Endothelial cell of umbilical vein (primary cell): Measurements from ENCODE around the gene ABCF1. TPM values are rescaled to one million over a fixed set of nuclear protein-coding genes. Genes with fewer than 3 reads are reported as not detected.

Experiments
- BruUV-seq: library from RNA; stranded (reverse); fragments of 400-500 nt; replicated peaks from 2 replicates; lab custom pipeline; 2021; lab: Mats Ljungman, UMichigan
- CTCF ChIA-PET: fragments of 300-600, 350-600 bp; sonication (Branson Sonifier 250); formaldehyde crosslinking; loops from one replicate; lab custom pipeline; 2021; ENCODE audit warnings: antibody characterized with exemption, inconsistent platforms; lab: Charles Lee
- POLR2A ChIA-PET: fragments of 300-600, 350-600 bp; sonication (Branson Sonifier 250); formaldehyde crosslinking; loops from one replicate; lab custom pipeline; 2021; ENCODE audit warnings: antibody characterized with exemption, inconsistent platforms; lab: Charles Lee
- DNase-seq: peaks from one replicate; pipeline ENCODE4 v3.0.0-alpha.2; 2011; ENCODE audit warnings: low read depth, low spot score
- FAIRE-seq: peaks from 2 replicates; lab custom pipeline; 2011; peaks lifted over from hg19 to GRCh38; lab: Jason Lieb, UNC
- H2AFZ ChIP-seq: 2 replicates; pipeline ENCODE4 v1.6.0; 2012; ENCODE audit warnings: low read depth, low read length, control low read depth, inconsistent platforms
- H3K27ac ChIP-seq: 2 replicates; pipeline ENCODE4 v1.5.1; 2011; ENCODE audit warnings: low read depth, mild to moderate bottlenecking, control low read depth, low read length, moderate library complexity; ENCODE audit not compliant: insufficient read depth
- H3K27me3 ChIP-seq, 2 experiments: 2 replicates each; pipeline versions ENCODE4 v1.6.0 to v1.6.1; 2011; ENCODE audit warnings: low read length in 2 of 2, mixed read lengths in 1 of 2; ENCODE audit not compliant: control insufficient read depth in 2 of 2, insufficient read depth in 2 of 2
- H3K36me3 ChIP-seq, 2 experiments: 2 replicates in 1 of 2; 3 replicates in 1 of 2; pipeline ENCODE4 v1.5.1; 2011; ENCODE audit warnings: low read length in 2 of 2, mild to moderate bottlenecking in 1 of 2, moderate library complexity in 1 of 2; ENCODE audit not compliant: control insufficient read depth in 2 of 2, insufficient read depth in 2 of 2; ENCODE audit errors: extremely low read depth in 1 of 2
- H3K4me1 ChIP-seq: 3 replicates; pipeline ENCODE4 v1.5.1; 2011; ENCODE audit warnings: mild to moderate bottlenecking, low read length; ENCODE audit not compliant: control insufficient read depth, insufficient read depth; ENCODE audit errors: extremely low read depth
- H3K4me2 ChIP-seq: 2 replicates; pipeline ENCODE4 v1.6.1; 2011; ENCODE audit warnings: low read length, control low read depth, mixed read lengths; ENCODE audit not compliant: insufficient read depth
- H3K4me3 ChIP-seq, 3 experiments: fragments of 200-600 bp in 1 of 3; sonication (generic), shearing (Covaris generic) in 1 of 3; replicated peaks in 1 of 3; 2 replicates each; pipeline ENCODE4 v1.5.1; 2011 to 2016; ENCODE audit warnings: control low read depth in 3 of 3, low read length in 3 of 3, mild to moderate bottlenecking in 2 of 3, inconsistent platforms in 1 of 3, low read depth in 1 of 3, moderate library complexity in 1 of 3; ENCODE audit not compliant: insufficient read depth in 1 of 3
- H3K79me2 ChIP-seq: 2 replicates; pipeline ENCODE4 v1.6.0; 2012; ENCODE audit warnings: low read length, inconsistent platforms; ENCODE audit not compliant: control insufficient read depth, insufficient read depth
- H3K9ac ChIP-seq: replicated peaks from 2 replicates; pipeline ENCODE3; 2011; ENCODE audit warnings: low read length, control low read depth; ENCODE audit not compliant: insufficient read depth; ENCODE audit errors: extremely low read depth
- H3K9me1 ChIP-seq: replicated peaks from 3 replicates; pipeline ENCODE4 v1.6.0; 2011; ENCODE audit warnings: mild to moderate bottlenecking, low read length; ENCODE audit not compliant: control insufficient read depth, insufficient read depth; ENCODE audit errors: extremely low read depth
- H3K9me3 ChIP-seq: replicated peaks from 2 replicates; pipeline ENCODE4 v1.5.1; 2012; ENCODE audit warnings: low read length, inconsistent platforms; ENCODE audit not compliant: control insufficient read depth, insufficient read depth
- H4K20me1 ChIP-seq: replicated peaks from 2 replicates; pipeline ENCODE3; 2011; ENCODE audit warnings: mild to moderate bottlenecking, low read length; ENCODE audit not compliant: control insufficient read depth, insufficient read depth; ENCODE audit errors: extremely low read depth
- CTCF ChIP-seq, 2 donors: IDR thresholded peaks; 1 replicate in 1 of 2; 2 replicates in 1 of 2; pipeline ENCODE4 v1.5.1; 2011; ENCODE audit warnings: low read length in 2 of 2, mild to moderate bottlenecking in 2 of 2, moderate library complexity in 2 of 2, control low read depth in 1 of 2, inconsistent platforms in 1 of 2, low read depth in 1 of 2; ENCODE audit not compliant: insufficient read depth in 1 of 2; ENCODE audit errors: extremely low read depth in 1 of 2
- EZH2 ChIP-seq: IDR thresholded peaks from 2 replicates; pipeline ENCODE4 v1.6.1; 2012; ENCODE audit warnings: borderline replicate concordance, low read depth, mild to moderate bottlenecking, moderate library complexity, low read length, inconsistent platforms; ENCODE audit not compliant: severe bottlenecking
- FOS ChIP-seq: IDR thresholded peaks from 2 replicates; pipeline ENCODE4 v1.6.1; 2011; ENCODE audit warnings: mild to moderate bottlenecking, low read length, moderate library complexity, borderline replicate concordance; ENCODE audit not compliant: insufficient read depth
- GATA2 ChIP-seq: IDR thresholded peaks from 2 replicates; pipeline ENCODE4 v1.7.0; 2011; ENCODE audit warnings: low read depth, mild to moderate bottlenecking, moderate library complexity, mixed read lengths, low read length; ENCODE audit not compliant: insufficient read length, insufficient read depth
- JUN ChIP-seq: IDR thresholded peaks from 2 replicates; pipeline ENCODE4 v1.6.1; 2011; ENCODE audit warnings: borderline replicate concordance, low read depth; ENCODE audit not compliant: insufficient read length, insufficient read depth
- POLR2A ChIP-seq: IDR thresholded peaks from 2 replicates; pipeline ENCODE4 v1.6.1; 2012; ENCODE audit warnings: low read depth, mild to moderate bottlenecking, control low read depth, low read length
- POLR2AphosphoS5 ChIP-seq: IDR thresholded peaks from 2 replicates; pipeline ENCODE4 v1.6.1; 2012; ENCODE audit warnings: low read depth, mild to moderate bottlenecking, control low read depth, low read length, moderate library complexity; ENCODE audit not compliant: insufficient read depth
- dilution Hi-C: fragments of 300-500 bp; cut with MboI; formaldehyde crosslinking; loops from one replicate; pipeline ENCODE4 v1.15.0; 2019; ENCODE audit warnings: low sequenced_read_pairs; ENCODE audit not compliant: extremely low pct_ligation_motif_present
- intact Hi-C: fragments of 100-400 bp; cut with micrococcal nuclease; formaldehyde crosslinking; loops from one replicate; pipeline ENCODE4 v1.10.0; 2022
- polyA plus RNA-seq, 4 experiments: library from polyadenylated mRNA; depleted of rRNA in 3 of 4; stranded (reverse) in 3 of 4; unstranded in 1 of 4; fragments of >200 nt; gene quantifications; 2 replicates each; pipeline versions ENCODE4 v1.2.1 to v1.2.3, GENCODE V29; 2011 to 2012; ENCODE audit warnings: missing spikeins in 1 of 4
- total RNA-seq: library from RNA; stranded (reverse); gene quantifications from 2 replicates; pipeline ENCODE4 v1.2.3, GENCODE V29; 2021

The ABCF1 gene
- total and polyA plus RNA-seq, 2 donors (not counting 3 experiments of a cell fraction or from before 2014, with no cell fraction given), result 34.0 to 60.3 TPM

DNA sequence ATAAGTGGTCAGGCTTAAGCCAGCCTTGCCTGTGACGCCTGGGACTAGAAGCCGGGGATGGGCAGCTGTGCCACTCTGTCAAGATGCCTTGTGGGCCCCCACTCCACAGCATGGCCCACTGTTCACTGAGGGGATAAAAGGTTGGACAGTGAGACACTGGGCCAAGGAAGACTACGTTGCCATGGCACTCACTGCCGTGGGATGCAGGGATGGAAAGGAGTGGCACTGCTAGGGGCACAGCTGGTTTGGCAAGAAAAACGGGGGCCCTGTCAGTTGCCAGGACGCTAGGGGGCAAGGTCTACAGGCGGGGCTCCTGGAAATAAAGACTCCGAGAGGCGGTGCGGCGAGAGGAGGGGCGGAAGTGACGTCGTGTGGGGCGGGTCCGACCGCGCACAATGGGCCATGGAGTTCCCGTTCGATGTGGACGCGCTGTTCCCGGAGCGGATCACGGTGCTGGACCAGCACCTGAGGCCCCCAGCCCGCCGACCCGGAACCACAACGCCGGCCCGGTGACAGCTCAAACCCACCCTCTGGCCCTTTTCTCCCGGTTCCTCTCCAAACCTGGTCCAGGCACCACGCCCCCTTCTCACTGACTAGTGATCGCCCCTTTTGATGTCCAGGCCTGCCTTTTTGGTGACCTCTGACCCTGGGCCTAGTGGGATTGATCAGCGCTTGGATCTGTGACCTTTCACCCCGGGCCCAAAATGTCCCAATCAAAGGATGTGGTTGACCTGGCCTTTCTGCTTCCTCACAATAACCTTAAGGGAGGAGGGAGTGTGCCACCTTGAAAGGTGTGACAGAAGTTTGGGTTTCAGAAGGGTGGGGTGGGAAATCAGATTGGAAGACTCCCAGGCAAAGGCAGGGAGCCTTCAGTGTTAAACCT lies 55.5 kb downstream of the ABCF1 start, which contains the start of gene ATAT1:
TSS of gene ATAT1 (plus strand) at position 391 of the 883 bp plus-strand sequence.
- FAIRE-seq (peak; percentile 89), DNase-seq (peak; percentile 89)
- H3K4me3 ChIP-seq, result peak within 1 kb of the TSS; percentile 22 to 64 (median 51)
- TSS peak; percentile 60 for BruUV-seq
- POLR2A ChIA-PET, result interaction anchor here (0.9 kb wide), 1 partner anchor 12 kb away, joined by 4 read pairs; no protein-coding TSS in a partner anchor
- no peaks in the 10 kb centered on the region for H3K9me3 ChIP-seq
- peak within 1 kb of the TSS; percentile 66 for H3K27ac ChIP-seq
- H3K9ac ChIP-seq, result peak within 1 kb of the TSS; percentile 84
- intact Hi-C loops (no loop called here), dilution Hi-C loops (no loop called here)
- peak within 1 kb of the TSS; percentile 59 for H3K4me2 ChIP-seq
- TF ChIP-seq EZH2, result no peak
- no peak for TF ChIP-seq FOS
- no peak for TF ChIP-seq GATA2
- peak; percentile 31 to 50 for TF ChIP-seq CTCF (IDR thresholded peaks at IDR 0.05; ENCODE audit: extremely low read depth in 1 of 2, insufficient read depth in 1 of 2, low read depth in 1 of 2, low read length in 2 of 2)
- peak; percentile 97 for TF ChIP-seq POLR2AphosphoS5
- TF ChIP-seq POLR2A, result peak; percentile 97
- TF ChIP-seq JUN, result no peak
- no peaks in the 10 kb centered on the region for H3K27me3 ChIP-seq
- no peaks in the 10 kb centered on the region for H4K20me1 ChIP-seq
- peak within 1 kb of the TSS; percentile 56 for H2AFZ ChIP-seq
- CTCF ChIA-PET, result interaction anchor here (1.5 to 2.1 kb wide), 2 partner anchors 46 to 104 kb away, joined by 4 to 13 read pairs; partner anchors contain the start of gene DHX16
- H3K9me1 ChIP-seq, result no peaks in the 10 kb centered on the region
- peaks cover 8% of the 10 kb centered on the region for H3K4me1 ChIP-seq
- H3K36me3 ChIP-seq, result peaks cover 4 to 12% of the 10 kb centered on the region in 2 experiments
- no peaks in the 10 kb centered on the region for H3K79me2 ChIP-seq
